ENCODE measurements around the gene GPHB5. TPM values are rescaled to one million over a fixed set of nuclear protein-coding genes. Genes with fewer than 3 reads are reported as not detected.

The GPHB5 gene
- total and polyA plus RNA-seq, 3 donors from 2014 or later, result not detected

GRCh38 chr14:63276016-63276415, 42.7 kb downstream of the GPHB5 start:
- intact Hi-C loops (cut with DNase I; ENCODE audit: low total_unique reads), result loop anchor here (10.0 kb wide), 1 partner anchor 1111 kb away; no protein-coding TSS in a partner anchor
- Histone ChIP-seq H3K27me3 (no peaks in the 10 kb centered on the region), H3K4me3 (no peak overlapping the region), H3K27ac (no peak overlapping the region), H3K9me3 (no peaks in the 10 kb centered on the region), H3K36me3 (ENCODE audit: low read depth, missing control alignments) (no peaks in the 10 kb centered on the region), H3K4me1 (no peaks in the 10 kb centered on the region)
- no peak for DNase-seq
- no peak for TF ChIP-seq CTCF (IDR thresholded peaks at IDR 0.05)
- no peak for TF ChIP-seq POLR2A (IDR thresholded peaks at IDR 0.05)
- 70 to 77% methylated on average over 3 to 4 of the region's 4 CpGs for WGBS, 2 donors

GRCh38 chr14:63275611-63276010, 43.1 kb downstream of the GPHB5 start:
- intact Hi-C loops (cut with DNase I; ENCODE audit: low total_unique reads), result loop anchor here (10.0 kb wide), 1 partner anchor 1111 kb away; no protein-coding TSS in a partner anchor
- H3K4me1 ChIP-seq, result no peaks in the 10 kb centered on the region
- H3K4me3 ChIP-seq, result no peak overlapping the region
- DNase-seq, result no peak
- no peak for TF ChIP-seq POLR2A (IDR thresholded peaks at IDR 0.05)
- TF ChIP-seq CTCF (IDR thresholded peaks at IDR 0.05), result no peak
- no peaks in the 10 kb centered on the region for H3K9me3 ChIP-seq
- no peaks in the 10 kb centered on the region for H3K36me3 ChIP-seq (ENCODE audit: low read depth, missing control alignments)
- 89 to 92% methylated on average over 3 of the region's 3 CpGs for WGBS, 2 donors
- no peak overlapping the region for H3K27ac ChIP-seq
- no peaks in the 10 kb centered on the region for H3K27me3 ChIP-seq

- WGBS, 2 donors, result 69 to 73% methylated on average over 6 to 8 of the region's 8 CpGs
- Histone ChIP-seq H3K9me3 (no peaks in the 10 kb centered on the region), H3K27me3 (no peaks in the 10 kb centered on the region), H3K27ac (no peak overlapping the region), H3K4me3 (no peak overlapping the region), H3K36me3 (ENCODE audit: low read depth, missing control alignments) (no peaks in the 10 kb centered on the region), H3K4me1 (no peaks in the 10 kb centered on the region)
- intact Hi-C loops (cut with DNase I; ENCODE audit: low total_unique reads), result loop anchor here (10.0 kb wide), 1 partner anchor 1109 kb away; no protein-coding TSS in a partner anchor
- TF ChIP-seq CTCF (IDR thresholded peaks at IDR 0.05) (no peak), POLR2A (IDR thresholded peaks at IDR 0.05) (no peak)
- peak; percentile 43 for DNase-seq
These were observed 44.7 kb downstream of the GPHB5 start for GRCh38 chr14:63273717-63274655.

GRCh38 chr14:63273129-63273528, 45.6 kb downstream of the GPHB5 start:
- intact Hi-C loops (cut with DNase I; ENCODE audit: low total_unique reads), result loop anchor here (10.0 kb wide), 1 partner anchor 1108 kb away; no protein-coding TSS in a partner anchor

More at GRCh38 chr14:63273129-63273528, 45.6 kb downstream of the GPHB5 start:
- no peaks in the 10 kb centered on the region for H3K36me3 ChIP-seq (ENCODE audit: low read depth, missing control alignments)
- H3K9me3 ChIP-seq, result no peaks in the 10 kb centered on the region
- H3K27me3 ChIP-seq, result no peaks in the 10 kb centered on the region
- no peak for DNase-seq
- H3K27ac ChIP-seq, result no peak overlapping the region
- no peak for TF ChIP-seq POLR2A (IDR thresholded peaks at IDR 0.05)
- TF ChIP-seq CTCF (IDR thresholded peaks at IDR 0.05), result no peak
- no peak overlapping the region for H3K4me3 ChIP-seq
- WGBS, 2 donors, result 61 to 62% methylated on average over 3 of the region's 3 CpGs
- H3K4me1 ChIP-seq, result no peaks in the 10 kb centered on the region
